Large intestine (tissue), 3 donors: ENCODE measurements around the gene TOR1AIP2. TPM values are rescaled to one million over a fixed set of nuclear protein-coding genes. Genes with fewer than 3 reads are reported as not detected.

ENCODE experiments used
- DNase-seq, 2 donors: peaks; one replicate each; pipeline versions ENCODE4 v3.0.0 to v3.0.0-alpha.2; 2013
- H3K27ac ChIP-seq: one replicate; pipeline ENCODE4 v1.5.1; 2013; ENCODE audit warnings: low read length
- H3K27me3 ChIP-seq: 2 replicates; pipeline ENCODE4 v1.6.1; 2013; ENCODE audit warnings: low read length; ENCODE audit not compliant: control insufficient read depth, insufficient read depth
- H3K36me3 ChIP-seq: 2 replicates; pipeline ENCODE4 v1.6.1; 2013; ENCODE audit warnings: low read length; ENCODE audit not compliant: control insufficient read depth, insufficient read depth
- H3K4me1 ChIP-seq: one replicate; pipeline ENCODE4 v1.6.1; 2013; ENCODE audit warnings: low read length; ENCODE audit not compliant: control insufficient read depth, insufficient read depth
- H3K4me3 ChIP-seq: one replicate; pipeline ENCODE4 v1.5.1; 2013; ENCODE audit warnings: low read length
- H3K9me3 ChIP-seq: one replicate; pipeline ENCODE4 v1.6.1; 2013; ENCODE audit warnings: mild to moderate bottlenecking, low read depth, low read length, moderate library complexity; ENCODE audit not compliant: control insufficient read depth
- WGBS: methylation state at CpG from one replicate; pipeline ENCODE4 v1.1.5; 2013; ENCODE audit warnings: low lambda C conversion rate; ENCODE audit not compliant: insufficient coverage; 5-methylcytosine and 5-hydroxymethylcytosine counted together
- polyA plus RNA-seq: library from polyadenylated mRNA; unstranded; fragments of 120-200 nt; gene quantifications from one replicate; pipeline ENCODE4 v1.2.1, GENCODE V29; 2013

Gene TOR1AIP2
- polyA plus RNA-seq, 1 donor = 54.0 TPM

DNA sequence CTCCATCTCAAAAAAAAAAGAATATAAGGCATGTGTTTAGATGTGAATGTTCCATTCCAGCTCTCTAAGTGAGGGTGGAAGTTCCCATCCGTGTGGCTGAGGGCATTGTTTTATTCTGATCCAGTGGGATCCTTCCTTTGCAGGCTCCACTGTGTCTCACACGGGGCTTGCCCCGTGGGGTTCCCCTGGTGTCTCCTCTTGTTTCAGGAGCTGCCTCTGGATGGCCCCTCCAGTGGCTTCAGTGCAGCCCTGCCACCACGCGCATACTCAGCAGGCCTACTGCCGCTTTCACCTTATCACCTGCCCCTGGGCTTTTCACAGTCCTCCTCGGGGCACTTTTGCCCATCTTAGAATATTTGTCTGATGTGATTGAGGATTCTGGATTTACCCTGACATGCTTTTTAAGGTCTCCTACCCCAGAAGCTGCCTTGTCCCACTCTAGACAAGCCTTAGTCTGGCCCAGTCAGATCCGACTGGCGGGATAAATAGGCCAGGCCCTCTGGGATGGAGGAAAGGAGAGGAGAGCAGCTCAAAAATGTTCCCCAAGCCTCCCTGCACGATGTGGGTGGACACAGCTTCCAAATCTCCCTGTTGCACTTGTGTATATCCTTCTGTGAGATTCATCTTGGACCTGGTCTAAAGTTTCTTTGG lies 79.3 kb downstream of the TOR1AIP2 start:
- DNase-seq = no peak
- no peak overlapping the region for H3K27ac ChIP-seq
- H3K4me1 ChIP-seq = peaks cover 15% of the 10 kb centered on the region
- no peaks in the 10 kb centered on the region for H3K27me3 ChIP-seq
- H3K4me3 ChIP-seq = no peak overlapping the region
- H3K9me3 ChIP-seq = no peaks in the 10 kb centered on the region
- H3K36me3 ChIP-seq = no peaks in the 10 kb centered on the region
- no CpG with 5 or more reads among the region's 10 CpGs for WGBS

DNA sequence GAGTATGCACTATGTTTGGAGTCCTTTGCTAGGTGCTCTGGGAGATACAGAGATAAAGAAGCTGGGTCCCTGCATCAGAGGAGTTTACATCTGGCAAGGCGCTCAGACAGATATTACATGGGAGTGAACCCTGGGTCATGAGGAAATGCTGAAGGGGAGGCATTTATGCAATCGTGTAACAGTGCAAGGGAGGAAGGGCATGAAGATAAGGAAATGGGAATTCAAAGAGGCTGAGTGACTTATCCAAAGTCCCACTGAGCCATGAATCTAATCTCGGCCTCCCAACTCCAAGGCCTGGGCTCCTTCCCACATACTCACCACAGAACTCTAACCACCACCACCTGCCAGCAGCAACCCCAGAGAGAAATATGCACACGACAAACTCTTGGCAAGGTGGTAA lies 82.9 kb downstream of the TOR1AIP2 start:
- H3K27ac ChIP-seq = peak overlapping the region; percentile 6
- H3K27me3 ChIP-seq = no peaks in the 10 kb centered on the region
- no CpG with 5 or more reads among the region's 4 CpGs for WGBS
- peaks cover 15% of the 10 kb centered on the region for H3K4me1 ChIP-seq
- no peaks in the 10 kb centered on the region for H3K9me3 ChIP-seq
- DNase-seq = peak; percentile 74 to 84
- H3K36me3 ChIP-seq = no peaks in the 10 kb centered on the region
- H3K4me3 ChIP-seq = no peak overlapping the region

DNA sequence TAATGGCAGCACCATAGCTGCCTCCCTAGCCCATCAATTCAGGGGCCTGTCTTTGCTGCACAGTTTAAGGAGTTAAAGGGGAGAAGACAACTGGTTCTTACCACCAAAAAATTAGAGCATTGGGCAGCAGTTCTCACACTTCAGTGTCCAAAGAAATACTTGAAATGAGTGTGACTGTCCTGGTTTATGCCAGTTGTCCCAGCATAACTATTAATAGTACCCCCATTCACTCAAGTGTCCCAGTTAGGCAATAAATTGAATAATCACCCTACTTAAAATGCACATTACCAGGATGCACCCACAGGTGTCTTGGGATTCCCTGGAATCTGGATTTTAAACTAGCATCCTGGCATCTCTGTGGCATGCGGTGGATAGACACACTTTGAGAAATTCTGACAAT lies 83.5 kb downstream of the TOR1AIP2 start:
- no CpG with 5 or more reads among the region's 1 CpG for WGBS
- no peak overlapping the region for H3K4me3 ChIP-seq
- DNase-seq = no peak
- no peaks in the 10 kb centered on the region for H3K9me3 ChIP-seq
- H3K4me1 ChIP-seq = peaks cover 15% of the 10 kb centered on the region
- H3K27ac ChIP-seq = no peak overlapping the region
- H3K27me3 ChIP-seq = no peaks in the 10 kb centered on the region
- H3K36me3 ChIP-seq = no peaks in the 10 kb centered on the region

DNA sequence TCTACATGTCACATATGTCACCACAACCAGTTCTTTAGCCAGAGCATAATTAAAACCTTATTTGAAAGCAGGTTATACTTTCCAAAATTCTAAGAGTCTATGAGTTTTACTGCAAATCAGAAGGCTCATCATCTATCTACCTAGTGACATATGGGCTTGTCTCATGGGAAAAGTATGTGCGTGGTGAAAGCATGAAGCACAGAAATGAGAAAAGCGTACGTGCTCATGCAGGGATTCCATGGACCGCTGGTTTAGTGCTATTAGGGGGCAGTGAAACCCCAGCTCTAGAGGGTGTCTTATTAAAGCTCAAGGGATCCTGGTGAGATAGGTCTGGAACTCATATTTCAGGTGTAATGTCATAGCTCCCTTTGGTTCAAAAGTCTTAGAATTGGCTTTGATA lies 84.3 kb downstream of the TOR1AIP2 start:
- Histone ChIP-seq H3K36me3 (no peaks in the 10 kb centered on the region), H3K4me3 (no peak overlapping the region), H3K4me1 (peaks cover 22% of the 10 kb centered on the region), H3K9me3 (no peaks in the 10 kb centered on the region), H3K27ac (no peak overlapping the region), H3K27me3 (no peaks in the 10 kb centered on the region)
- no peak for DNase-seq
- WGBS = 100% methylated on average over 2 of the region's 4 CpGs

Other genes with a start within 250 kb of the TOR1AIP2 start
- gene FAM163A, start 134.5 kb downstream of the TOR1AIP2 start, polyA plus RNA-seq = 5.5 TPM
- 26.0 TPM for gene TOR1AIP1, start 4.5 kb upstream of the TOR1AIP2 start, polyA plus RNA-seq
- 34.2 TPM for gene CEP350, start 77.0 kb upstream of the TOR1AIP2 start, polyA plus RNA-seq